A549 (cell line): Measurements from ENCODE around the gene LAMP1. TPM values are rescaled to one million over a fixed set of nuclear protein-coding genes. Genes with fewer than 3 reads are reported as not detected.
"Not testable (repeated sequence)": the region's sequence is repeated elsewhere in the genome, so short reads cannot be mapped to it uniquely, and the experiment has no call there.

Source experiments
- ATAC-seq, 2 experiments: fragments of 200-7000 bp in 1 of 2; fragments of >200 bp in 1 of 2; cut with Nextera tagmentation in 1 of 2; cut with Tn5 transposase in 1 of 2; 3 replicates each; pipeline versions ENCODE4 v1.8.0 to v1.9.1; 2018 to 2020; ENCODE audit warnings: mild to moderate bottlenecking in 1 of 2, moderate library complexity in 1 of 2
- CTCF ChIA-PET: fragments of 300-600 bp; sonication (Branson Sonifier 250); formaldehyde crosslinking; extraction: SDS; loops from one replicate; lab custom pipeline; 2021; ENCODE audit warnings: antibody characterized with exemption, inconsistent platforms; lab: Yijun Ruan, JAX
- POLR2A ChIA-PET: fragments of 350-600 bp; formaldehyde crosslinking; extraction: SDS; loops from one replicate; lab custom pipeline; 2021; ENCODE audit warnings: antibody characterized with exemption, inconsistent platforms; lab: Yijun Ruan, JAX
- DNase-seq, 2 experiments: peaks; one replicate each; pipeline versions ENCODE4 v3.0.0 to v3.0.0-alpha.2; 2011 to 2016; ENCODE audit warnings: low read depth in 1 of 2, low spot score in 1 of 2
- FAIRE-seq: peaks from 2 replicates; lab custom pipeline; 2011; peaks lifted over from hg19 to GRCh38; lab: Jason Lieb, UNC
- H3K27ac ChIP-seq, 2 experiments: fragments of >200 bp; sonication (Bioruptor Twin); formaldehyde crosslinking; 3 replicates each; pipeline ENCODE4 v1.5.1; 2016 to 2017
- H3K4me1 ChIP-seq: fragments of >200 bp; sonication (Bioruptor Twin); formaldehyde crosslinking; 3 replicates; pipeline ENCODE4 v1.6.1; 2016
- H3K4me2 ChIP-seq: fragments of >200 bp; sonication (Bioruptor Twin); formaldehyde crosslinking; 3 replicates; pipeline ENCODE4 v1.6.1; 2016
- H3K4me3 ChIP-seq: fragments of >200 bp; sonication (Bioruptor Twin); formaldehyde crosslinking; 3 replicates; pipeline ENCODE4 v1.5.1; 2016
- H3K9me3 ChIP-seq: fragments of >200 bp; sonication (Bioruptor Twin); formaldehyde crosslinking; 3 replicates; pipeline ENCODE4 v1.6.1; 2016
- CBX8 ChIP-seq: fragments of 200-600 bp; sonication (generic); IDR thresholded peaks from 2 replicates; pipeline ENCODE4 v1.6.1; 2016
- CHD4 ChIP-seq: fragments of 200-600 bp; sonication (generic); IDR thresholded peaks from 2 replicates; pipeline ENCODE4 v1.6.1; 2016; ENCODE audit warnings: antibody characterized with exemption, mild to moderate bottlenecking, borderline replicate concordance
- EHF ChIP-seq: fragments of 250-450 bp; sonication (Bioruptor Pico); IDR thresholded peaks from 2 replicates; pipeline ENCODE4 v1.5.0; 2020; ENCODE audit warnings: mild to moderate bottlenecking
- EHMT2 ChIP-seq: fragments of 200-600 bp; sonication (generic); IDR thresholded peaks from 2 replicates; pipeline ENCODE4 v1.6.1; 2016; ENCODE audit warnings: antibody characterized with exemption, low read depth, mild to moderate bottlenecking, moderate library complexity
- ESRRA ChIP-seq: fragments of 150-350 bp; IDR thresholded peaks from 2 replicates; pipeline ENCODE4 v1.6.1; 2014; ENCODE audit warnings: mild to moderate bottlenecking, low read length, borderline replicate concordance
- FOSB ChIP-seq: fragments of 250-450 bp; sonication (Bioruptor Pico); IDR thresholded peaks from 2 replicates; pipeline ENCODE4 v1.5.0; 2020; ENCODE audit warnings: mild to moderate bottlenecking, moderate library complexity
- HEYL ChIP-seq: fragments of 250-450 bp; sonication (Bioruptor Pico); IDR thresholded peaks from 2 replicates; pipeline ENCODE4 v1.8.0; 2021; ENCODE audit warnings: mild to moderate bottlenecking, moderate library complexity
- HOXA7 ChIP-seq: fragments of 250-450 bp; sonication (Bioruptor Pico); IDR thresholded peaks from 2 replicates; pipeline ENCODE4 v1.5.0; 2020; ENCODE audit warnings: mild to moderate bottlenecking, moderate library complexity
- JUN ChIP-seq, 2 experiments: fragments of >200 bp; sonication (Bioruptor Twin); formaldehyde crosslinking; IDR thresholded peaks; 2 replicates in 1 of 2; 3 replicates in 1 of 2; pipeline ENCODE4 v1.6.1; 2016 to 2017
- KDM1A ChIP-seq: fragments of 200-600 bp; sonication (generic); IDR thresholded peaks from 2 replicates; pipeline ENCODE4 v1.6.1; 2016; ENCODE audit warnings: low read depth, mild to moderate bottlenecking
- KDM5A ChIP-seq: fragments of 200-600 bp; sonication (generic); IDR thresholded peaks from 2 replicates; pipeline ENCODE4 v1.6.1; 2016; ENCODE audit warnings: antibody characterized with exemption, mild to moderate bottlenecking
- MAZ ChIP-seq: fragments of 150-350 bp; IDR thresholded peaks from 2 replicates; pipeline ENCODE4 v1.6.1; 2014; ENCODE audit warnings: antibody characterized with exemption, low read depth, low read length, borderline replicate concordance
- NPAS2 ChIP-seq: fragments of 250-450 bp; sonication (Bioruptor Pico); IDR thresholded peaks from 2 replicates; pipeline ENCODE4 v1.8.0; 2022; ENCODE audit warnings: mild to moderate bottlenecking, moderate library complexity, borderline replicate concordance
- POLR2AphosphoS2 ChIP-seq: conservative IDR thresholded peaks from 2 replicates; pipeline ENCODE4 v1.6.1; 2012; ENCODE audit warnings: low read length, improper control_type of control experiment, inconsistent platforms
- RAD21 ChIP-seq, 2 experiments: fragments of >200 bp in 1 of 2; sonication (Bioruptor Twin) in 1 of 2; formaldehyde crosslinking in 1 of 2; IDR thresholded peaks in 1 of 2; conservative IDR thresholded peaks in 1 of 2; 2 replicates in 1 of 2; 3 replicates in 1 of 2; pipeline ENCODE4 v1.6.1; 2012 to 2018; ENCODE audit warnings: inconsistent platforms in 1 of 2
- RCOR1 ChIP-seq: fragments of 150-350 bp; IDR thresholded peaks from 2 replicates; pipeline ENCODE4 v1.6.1; 2014; ENCODE audit warnings: antibody characterized with exemption, low read length, low read depth
- SMC3 ChIP-seq: fragments of >200 bp; sonication (Bioruptor Twin); formaldehyde crosslinking; IDR thresholded peaks from 3 replicates; pipeline ENCODE4 v1.6.1; 2018; ENCODE audit warnings: inconsistent platforms
- TFCP2L1 ChIP-seq: fragments of 250-450 bp; sonication (Bioruptor Pico); IDR thresholded peaks from 2 replicates; pipeline ENCODE4 v1.5.0; 2021; ENCODE audit warnings: mild to moderate bottlenecking
- TP53 ChIP-seq: fragments of 250-450 bp; sonication (Bioruptor Pico); IDR thresholded peaks from 2 replicates; pipeline ENCODE4 v1.5.0; 2021; ENCODE audit warnings: mild to moderate bottlenecking, moderate library complexity
- ZSCAN20 ChIP-seq: fragments of 250-450 bp; sonication (Bioruptor Pico); IDR thresholded peaks from 2 replicates; pipeline ENCODE4 v1.8.0; 2022; ENCODE audit warnings: mild to moderate bottlenecking, moderate library complexity
- WGBS: methylation state at CpG from one replicate; pipeline ENCODE4 v1.1.6; 2017; ENCODE audit errors: missing lambda C conversion rate; 5-methylcytosine and 5-hydroxymethylcytosine counted together
- polyA plus RNA-seq, 4 experiments: library from polyadenylated mRNA; depleted of rRNA in 3 of 4; stranded (reverse); fragments of >200 nt; fragmentation: RNase III in 1 of 4; extraction: RNeasy Plus Mini Kit Qiagen cat#74134 plus additional on column Dnase treatment in 1 of 4; gene quantifications; 2 replicates in 3 of 4; 3 replicates in 1 of 4; pipeline ENCODE4 v1.2.3, GENCODE V29; 2011 to 2017
- TF ChIP-seq, protein P1 (sequence below): IDR thresholded peaks from 2 replicates; pipeline ENCODE4 v1.6.1; 2012
- TF ChIP-seq, protein P2 (sequence below): fragments of 450-650 bp; IDR thresholded peaks from 2 replicates; pipeline ENCODE4 v1.6.1; 2014; ENCODE audit warnings: antibody characterized with exemption
- TF ChIP-seq, protein P3 (sequence below): fragments of 200-600 bp; sonication (generic); IDR thresholded peaks from 2 replicates; pipeline ENCODE4 v1.6.1; 2016; ENCODE audit warnings: antibody characterized with exemption, mild to moderate bottlenecking, moderate library complexity
- TF ChIP-seq, protein P4 (sequence below): fragments of 250-450 bp; sonication (Bioruptor Pico); IDR thresholded peaks from 2 replicates; pipeline ENCODE4 v1.5.0; 2021; ENCODE audit warnings: mild to moderate bottlenecking, moderate library complexity, borderline replicate concordance

The LAMP1 gene
- polyA plus RNA-seq, 2 of the 4 experiments (the other 2 are of a cell fraction) = 58.7 to 114 TPM

DNA sequence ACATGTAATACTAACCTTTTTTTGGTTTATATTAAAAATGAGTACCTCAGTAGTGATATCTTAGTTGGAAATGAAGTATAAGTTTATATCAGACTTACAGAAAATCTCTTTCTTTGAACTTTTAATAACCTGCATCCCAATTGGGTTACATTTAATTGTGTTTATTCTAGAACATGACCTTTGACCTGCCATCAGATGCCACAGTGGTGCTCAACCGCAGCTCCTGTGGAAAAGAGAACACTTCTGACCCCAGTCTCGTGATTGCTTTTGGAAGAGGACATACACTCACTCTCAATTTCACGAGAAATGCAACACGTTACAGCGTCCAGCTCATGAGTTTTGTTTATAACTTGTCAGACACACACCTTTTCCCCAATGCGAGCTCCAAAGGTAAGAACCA lies 12.4 kb downstream of the LAMP1 start:
- ATAC-seq (no peak), DNase-seq (no peak), FAIRE-seq (no peak)
- no peak for TF ChIP-seq CHD4
- TF ChIP-seq RCOR1 = no peak
- no peak for TF ChIP-seq HOXA7 (CRISPR knock-in tag)
- no peak for TF ChIP-seq CBX8
- TF ChIP-seq KDM1A = no peak
- TF ChIP-seq, protein P1, sequence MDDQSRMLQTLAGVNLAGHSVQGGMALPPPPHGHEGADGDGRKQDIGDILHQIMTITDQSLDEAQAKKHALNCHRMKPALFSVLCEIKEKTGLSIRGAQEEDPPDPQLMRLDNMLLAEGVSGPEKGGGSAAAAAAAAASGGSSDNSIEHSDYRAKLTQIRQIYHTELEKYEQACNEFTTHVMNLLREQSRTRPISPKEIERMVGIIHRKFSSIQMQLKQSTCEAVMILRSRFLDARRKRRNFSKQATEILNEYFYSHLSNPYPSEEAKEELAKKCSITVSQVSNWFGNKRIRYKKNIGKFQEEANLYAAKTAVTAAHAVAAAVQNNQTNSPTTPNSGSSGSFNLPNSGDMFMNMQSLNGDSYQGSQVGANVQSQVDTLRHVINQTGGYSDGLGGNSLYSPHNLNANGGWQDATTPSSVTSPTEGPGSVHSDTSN = no peak
- TF ChIP-seq HEYL = no peak
- TF ChIP-seq SMC3 = no peak
- TF ChIP-seq JUN (IDR thresholded peaks at IDR 0.05) = no peak
- no peak for TF ChIP-seq POLR2AphosphoS2
- no peak for TF ChIP-seq ESRRA
- no peak for TF ChIP-seq ZSCAN20 (CRISPR knock-in tag)
- TF ChIP-seq TFCP2L1 = no peak
- TF ChIP-seq, protein P2, sequence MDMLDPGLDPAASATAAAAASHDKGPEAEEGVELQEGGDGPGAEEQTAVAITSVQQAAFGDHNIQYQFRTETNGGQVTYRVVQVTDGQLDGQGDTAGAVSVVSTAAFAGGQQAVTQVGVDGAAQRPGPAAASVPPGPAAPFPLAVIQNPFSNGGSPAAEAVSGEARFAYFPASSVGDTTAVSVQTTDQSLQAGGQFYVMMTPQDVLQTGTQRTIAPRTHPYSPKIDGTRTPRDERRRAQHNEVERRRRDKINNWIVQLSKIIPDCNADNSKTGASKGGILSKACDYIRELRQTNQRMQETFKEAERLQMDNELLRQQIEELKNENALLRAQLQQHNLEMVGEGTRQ = no peak
- TF ChIP-seq EHMT2 = no peak
- no peak overlapping the region for H3K27ac ChIP-seq
- H3K4me2 ChIP-seq = no peak overlapping the region
- H3K4me3 ChIP-seq = no peak overlapping the region
- POLR2A ChIA-PET = no interaction called here
- CTCF ChIA-PET = no interaction called here
- H3K4me1 ChIP-seq = peaks cover 7% of the 10 kb centered on the region; the same call in 1 of the 3 replicates
- 94% methylated on average over 6 of the region's 6 CpGs for WGBS
- H3K9me3 ChIP-seq = no peaks in the 10 kb centered on the region

DNA sequence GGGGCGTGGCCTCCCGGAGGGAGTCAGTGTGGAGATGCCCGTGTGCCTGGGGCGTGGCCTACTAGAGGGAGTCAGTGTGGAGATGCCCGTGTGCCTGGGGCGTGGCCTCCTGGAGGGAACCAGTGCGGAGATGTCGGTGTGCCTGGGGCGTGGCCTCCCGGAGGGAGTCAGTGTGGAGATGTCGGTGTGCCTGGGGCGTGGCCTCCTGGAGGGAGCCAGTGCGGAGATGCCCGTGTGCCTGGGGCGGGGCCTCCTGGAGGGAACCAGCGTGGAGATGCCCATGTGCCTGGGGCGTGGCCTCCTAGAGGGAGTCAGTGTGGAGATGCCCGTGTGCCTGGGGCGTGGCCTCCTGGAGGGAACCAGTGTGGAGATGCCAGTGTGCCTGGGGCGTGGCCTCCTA lies 17.1 kb downstream of the LAMP1 start:
- DNase-seq = peak in 1 of 2 experiments; percentile 92
- peak overlapping the region; percentile 64 for H3K4me2 ChIP-seq
- FAIRE-seq, POLR2A ChIA-PET, H3K27ac ChIP-seq, H3K4me1 ChIP-seq, CTCF ChIA-PET, H3K9me3 ChIP-seq: not testable (repeated sequence)
- ATAC-seq = peak in 1 of 2 experiments; percentile 82; a peak in 2 of 6 replicates
- peak overlapping the region; percentile 34; the same call in 1 of the 3 replicates for H3K4me3 ChIP-seq
- 0% methylated on average over 1 of the region's 20 CpGs for WGBS

DNA sequence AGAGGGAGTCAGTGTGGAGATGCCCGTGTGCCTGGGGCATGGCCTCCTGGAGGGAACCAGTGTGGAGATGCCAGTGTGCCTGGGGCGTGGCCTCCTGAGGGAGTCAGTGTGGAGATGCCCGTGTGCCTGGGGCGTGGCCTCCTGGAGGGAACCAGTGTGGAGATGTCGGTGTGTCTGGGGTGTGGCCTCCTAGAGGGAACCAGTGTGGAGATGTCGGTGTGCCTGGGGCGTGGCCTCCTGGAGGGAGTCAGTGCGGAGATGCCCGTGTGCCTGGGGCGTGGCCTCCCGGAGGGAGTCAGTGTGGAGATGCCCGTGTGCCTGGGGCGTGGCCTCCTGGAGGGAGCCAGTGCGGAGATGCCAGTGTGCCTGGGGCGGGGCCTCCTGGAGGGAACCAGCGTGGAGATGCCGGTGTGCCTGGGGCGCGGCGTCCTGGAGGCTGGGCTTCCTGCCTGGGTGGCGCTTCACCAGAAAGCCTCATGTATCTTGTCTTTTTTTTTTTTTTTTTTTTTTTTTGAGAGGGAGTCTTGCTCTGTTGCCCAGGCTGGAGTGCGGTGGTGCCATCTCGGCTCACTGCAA lies 17.9 kb downstream of the LAMP1 start:
- WGBS = 32% methylated on average over 7 of the region's 23 CpGs
- not testable (repeated sequence) for H3K27ac ChIP-seq, H3K9me3 ChIP-seq, FAIRE-seq, H3K4me1 ChIP-seq
- ChIA-PET POLR2A (interaction anchor here (0.6 kb wide), 1 partner anchor 136 kb away, joined by 7 read pairs; no protein-coding TSS in a partner anchor), CTCF (interaction anchor here (0.7 kb wide), 1 partner anchor 79 kb away, joined by 3 read pairs; no protein-coding TSS in a partner anchor)
- H3K4me3 ChIP-seq = peak overlapping the region; percentile 35
- peak overlapping the region; percentile 70 for H3K4me2 ChIP-seq
- peak; percentile 83 to 95 for ATAC-seq
- DNase-seq = peak; percentile 17 to 91

DNA sequence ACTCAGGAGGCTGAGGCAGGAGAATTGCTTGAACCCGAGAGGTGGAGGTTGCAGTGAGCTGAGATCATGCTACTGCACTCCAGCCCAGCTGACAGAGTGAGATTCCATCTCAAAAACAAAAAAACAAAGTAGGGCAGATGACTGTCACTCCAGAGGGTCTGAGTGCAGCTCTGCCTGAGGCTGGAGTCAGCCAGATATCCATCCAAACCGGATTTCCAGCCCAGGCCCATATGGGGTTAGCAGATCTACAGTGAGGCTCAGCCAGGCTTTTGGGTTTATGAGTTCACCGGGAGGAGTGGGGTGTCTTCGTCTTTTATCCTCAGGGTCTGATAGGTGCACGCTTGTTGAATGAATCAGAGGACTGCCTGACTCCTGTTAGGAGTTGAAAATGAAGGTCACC lies 19.0 kb downstream of the LAMP1 start:
- ATAC-seq (no peak), FAIRE-seq (no peak), DNase-seq (no peak)
- no peak overlapping the region for H3K4me2 ChIP-seq
- H3K9me3 ChIP-seq = no peaks in the 10 kb centered on the region
- CTCF ChIA-PET = no interaction called here
- H3K4me3 ChIP-seq = no peak overlapping the region
- POLR2A ChIA-PET = no interaction called here
- no peak overlapping the region for H3K27ac ChIP-seq
- H3K4me1 ChIP-seq = peaks cover 7% of the 10 kb centered on the region; the same call in 1 of the 3 replicates
- WGBS = 92% methylated on average over 5 of the region's 5 CpGs
- TF ChIP-seq MAZ (no peak), EHF (CRISPR knock-in tag) (no peak), TP53 (CRISPR knock-in tag) (no peak), RAD21 (conservative IDR thresholded peaks at IDR 0.05 in 1 of 2, IDR thresholded peaks at IDR 0.05 in 1 of 2) (no peak), FOSB (CRISPR knock-in tag) (no peak), KDM5A (no peak), NPAS2 (CRISPR knock-in tag) (no peak), TFCP2L1 (no peak)
- TF ChIP-seq, protein P3, sequence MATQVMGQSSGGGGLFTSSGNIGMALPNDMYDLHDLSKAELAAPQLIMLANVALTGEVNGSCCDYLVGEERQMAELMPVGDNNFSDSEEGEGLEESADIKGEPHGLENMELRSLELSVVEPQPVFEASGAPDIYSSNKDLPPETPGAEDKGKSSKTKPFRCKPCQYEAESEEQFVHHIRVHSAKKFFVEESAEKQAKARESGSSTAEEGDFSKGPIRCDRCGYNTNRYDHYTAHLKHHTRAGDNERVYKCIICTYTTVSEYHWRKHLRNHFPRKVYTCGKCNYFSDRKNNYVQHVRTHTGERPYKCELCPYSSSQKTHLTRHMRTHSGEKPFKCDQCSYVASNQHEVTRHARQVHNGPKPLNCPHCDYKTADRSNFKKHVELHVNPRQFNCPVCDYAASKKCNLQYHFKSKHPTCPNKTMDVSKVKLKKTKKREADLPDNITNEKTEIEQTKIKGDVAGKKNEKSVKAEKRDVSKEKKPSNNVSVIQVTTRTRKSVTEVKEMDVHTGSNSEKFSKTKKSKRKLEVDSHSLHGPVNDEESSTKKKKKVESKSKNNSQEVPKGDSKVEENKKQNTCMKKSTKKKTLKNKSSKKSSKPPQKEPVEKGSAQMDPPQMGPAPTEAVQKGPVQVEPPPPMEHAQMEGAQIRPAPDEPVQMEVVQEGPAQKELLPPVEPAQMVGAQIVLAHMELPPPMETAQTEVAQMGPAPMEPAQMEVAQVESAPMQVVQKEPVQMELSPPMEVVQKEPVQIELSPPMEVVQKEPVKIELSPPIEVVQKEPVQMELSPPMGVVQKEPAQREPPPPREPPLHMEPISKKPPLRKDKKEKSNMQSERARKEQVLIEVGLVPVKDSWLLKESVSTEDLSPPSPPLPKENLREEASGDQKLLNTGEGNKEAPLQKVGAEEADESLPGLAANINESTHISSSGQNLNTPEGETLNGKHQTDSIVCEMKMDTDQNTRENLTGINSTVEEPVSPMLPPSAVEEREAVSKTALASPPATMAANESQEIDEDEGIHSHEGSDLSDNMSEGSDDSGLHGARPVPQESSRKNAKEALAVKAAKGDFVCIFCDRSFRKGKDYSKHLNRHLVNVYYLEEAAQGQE = no peak
- TF ChIP-seq, protein P4, sequence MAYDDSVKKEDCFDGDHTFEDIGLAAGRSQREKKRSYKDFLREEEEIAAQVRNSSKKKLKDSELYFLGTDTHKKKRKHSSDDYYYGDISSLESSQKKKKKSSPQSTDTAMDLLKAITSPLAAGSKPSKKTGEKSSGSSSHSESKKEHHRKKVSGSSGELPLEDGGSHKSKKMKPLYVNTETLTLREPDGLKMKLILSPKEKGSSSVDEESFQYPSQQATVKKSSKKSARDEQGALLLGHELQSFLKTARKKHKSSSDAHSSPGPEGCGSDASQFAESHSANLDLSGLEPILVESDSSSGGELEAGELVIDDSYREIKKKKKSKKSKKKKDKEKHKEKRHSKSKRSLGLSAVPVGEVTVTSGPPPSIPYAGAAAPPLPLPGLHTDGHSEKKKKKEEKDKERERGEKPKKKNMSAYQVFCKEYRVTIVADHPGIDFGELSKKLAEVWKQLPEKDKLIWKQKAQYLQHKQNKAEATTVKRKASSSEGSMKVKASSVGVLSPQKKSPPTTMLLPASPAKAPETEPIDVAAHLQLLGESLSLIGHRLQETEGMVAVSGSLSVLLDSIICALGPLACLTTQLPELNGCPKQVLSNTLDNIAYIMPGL = no peak
